Trophoblast cell (in vitro differentiated cells and primary cell): ENCODE data around the gene HOXD10.

Experiments
- DNase-seq, 2 donors: peaks; one replicate each; pipeline ENCODE4 v3.0.0-alpha.2; 2016
- H2AFZ ChIP-seq: 2 replicates; pipeline ENCODE4 v1.6.1; 2013; ENCODE audit warnings: low read length, moderate library complexity, mild to moderate bottlenecking; ENCODE audit not compliant: insufficient read depth, poor library complexity
- H2AK5ac ChIP-seq: 2 replicates; pipeline ENCODE4 v1.6.1; 2013; ENCODE audit warnings: mild to moderate bottlenecking, low read length
- H2BK120ac ChIP-seq: 2 replicates; pipeline ENCODE4 v1.6.1; 2013; ENCODE audit warnings: low read length, mild to moderate bottlenecking, moderate library complexity; ENCODE audit not compliant: insufficient read depth, poor library complexity
- H2BK12ac ChIP-seq: 2 replicates; pipeline ENCODE4 v1.6.1; 2013; ENCODE audit warnings: mild to moderate bottlenecking, low read length, moderate library complexity
- H2BK5ac ChIP-seq: 2 replicates; pipeline ENCODE4 v1.6.1; 2013; ENCODE audit warnings: low read length, low read depth, moderate library complexity, mild to moderate bottlenecking; ENCODE audit not compliant: poor library complexity
- H3K14ac ChIP-seq: 2 replicates; pipeline ENCODE4 v1.6.1; 2013; ENCODE audit warnings: mild to moderate bottlenecking, low read length
- H3K18ac ChIP-seq: 2 replicates; pipeline ENCODE4 v1.6.1; 2013; ENCODE audit warnings: mild to moderate bottlenecking, low read length
- H3K23ac ChIP-seq: 2 replicates; pipeline ENCODE4 v1.6.1; 2013; ENCODE audit warnings: low read length
- H3K27ac ChIP-seq: 2 replicates; pipeline ENCODE4 v1.5.1; 2013; ENCODE audit warnings: low read depth, mild to moderate bottlenecking, inconsistent platforms, low read length, moderate library complexity
- H3K27me3 ChIP-seq: 2 replicates; pipeline ENCODE4 v1.6.1; 2013; ENCODE audit warnings: inconsistent platforms, mild to moderate bottlenecking, low read length, moderate library complexity; ENCODE audit not compliant: insufficient read depth
- H3K36me3 ChIP-seq, 2 experiments: 1 replicate in 1 of 2; 2 replicates in 1 of 2; pipeline ENCODE4 v1.6.1; 2013; ENCODE audit warnings: low read length in 2 of 2, mild to moderate bottlenecking in 2 of 2, moderate library complexity in 1 of 2; ENCODE audit not compliant: insufficient read depth in 2 of 2, control insufficient read depth in 1 of 2
- H3K4ac ChIP-seq: 2 replicates; pipeline ENCODE4 v1.6.1; 2013; ENCODE audit warnings: low read depth, mild to moderate bottlenecking, low read length, moderate library complexity
- H3K4me1 ChIP-seq, 2 experiments: 1 replicate in 1 of 2; 2 replicates in 1 of 2; pipeline ENCODE4 v1.6.1; 2013; ENCODE audit warnings: low read length in 2 of 2, mild to moderate bottlenecking in 2 of 2, moderate library complexity in 1 of 2; ENCODE audit not compliant: insufficient read depth in 2 of 2, control insufficient read depth in 1 of 2
- H3K4me2 ChIP-seq: 2 replicates; pipeline ENCODE4 v1.6.1; 2013; ENCODE audit warnings: inconsistent platforms, mild to moderate bottlenecking, low read length, moderate library complexity
- H3K4me3 ChIP-seq: 2 replicates; pipeline ENCODE4 v1.5.1; 2013; ENCODE audit warnings: mild to moderate bottlenecking, low read depth, low read length, inconsistent platforms
- H3K79me1 ChIP-seq: one replicate; pipeline ENCODE4 v1.6.1; 2013; ENCODE audit warnings: low read length
- H3K79me2 ChIP-seq: 2 replicates; pipeline ENCODE4 v1.6.1; 2013; ENCODE audit warnings: low read length, mild to moderate bottlenecking; ENCODE audit not compliant: control insufficient read depth, insufficient read depth, poor library complexity
- H3K9ac ChIP-seq: 2 replicates; pipeline ENCODE4 v1.6.1; 2013; ENCODE audit warnings: mild to moderate bottlenecking, low read length
- H3K9me3 ChIP-seq: 2 replicates; pipeline ENCODE4 v1.6.1; 2013; ENCODE audit warnings: low read depth, mild to moderate bottlenecking, control low read depth, inconsistent platforms, low read length; ENCODE audit not compliant: insufficient read depth
- H4K12ac ChIP-seq: 2 replicates; pipeline ENCODE4 v1.6.1; 2013; ENCODE audit warnings: low read depth, mild to moderate bottlenecking, low read length, moderate library complexity
- H4K8ac ChIP-seq: 2 replicates; pipeline ENCODE4 v1.6.1; 2013; ENCODE audit warnings: low read depth, mild to moderate bottlenecking, low read length, moderate library complexity
- H4K91ac ChIP-seq: one replicate; pipeline ENCODE4 v1.6.1; 2013; ENCODE audit warnings: low read depth, mild to moderate bottlenecking, low read length, moderate library complexity
- WGBS: extraction: QIAGEN DNeasy Blood & Tissue Kit; methylation state at CpG from one replicate; pipeline ENCODE4 v1.1.7; 2013; ENCODE audit warnings: missing lambda C conversion rate; ENCODE audit not compliant: insufficient read length, insufficient coverage; ENCODE audit errors: extremely low coverage; 5-methylcytosine and 5-hydroxymethylcytosine counted together

HOXD10 gene

GRCh38 chr2:176130957-176131847, 14.6 kb downstream of the HOXD10 start:
- H3K4me2 ChIP-seq: no peak overlapping the region
- no peak overlapping the region for H4K8ac ChIP-seq
- H4K91ac ChIP-seq: no peak overlapping the region
- H3K4me1 ChIP-seq: peaks cover 9 to 17% of the 10 kb centered on the region in 2 experiments
- H2BK5ac ChIP-seq: no peak overlapping the region
- peaks cover 6% of the 10 kb centered on the region for H3K9me3 ChIP-seq
- H3K14ac ChIP-seq: no peak overlapping the region
- no peak overlapping the region for H3K27ac ChIP-seq
- H3K36me3 ChIP-seq: no peaks in the 10 kb centered on the region
- H3K18ac ChIP-seq: no peak overlapping the region
- no peak for DNase-seq
- no CpG with 5 or more reads among the region's 15 CpGs for WGBS
- H3K79me1 ChIP-seq: no peaks in the 10 kb centered on the region
- H2BK120ac ChIP-seq: no peak overlapping the region
- no peak overlapping the region for H3K4ac ChIP-seq
- no peak overlapping the region for H4K12ac ChIP-seq
- no peak overlapping the region for H3K9ac ChIP-seq
- H2BK12ac ChIP-seq: no peak overlapping the region
- H2AFZ ChIP-seq: no peak overlapping the region
- no peak overlapping the region for H2AK5ac ChIP-seq
- peaks cover 76% of the 10 kb centered on the region for H3K27me3 ChIP-seq
- H3K79me2 ChIP-seq: no peaks in the 10 kb centered on the region
- H3K23ac ChIP-seq: no peak overlapping the region
- no peak overlapping the region for H3K4me3 ChIP-seq

GRCh38 chr2:176131848-176132158, 15.2 kb downstream of the HOXD10 start:
- Histone ChIP-seq H2AK5ac (no peak overlapping the region), H3K79me1 (no peaks in the 10 kb centered on the region), H3K18ac (no peak overlapping the region), H4K12ac (no peak overlapping the region), H2AFZ (no peak overlapping the region), H2BK12ac (no peak overlapping the region), H2BK5ac (no peak overlapping the region), H3K36me3 (no peaks in the 10 kb centered on the region), H3K27me3 (peaks cover 81% of the 10 kb centered on the region), H3K4me1 (peaks cover 9 to 21% of the 10 kb centered on the region in 2 experiments), H4K91ac (no peak overlapping the region), H3K14ac (no peak overlapping the region), H3K9ac (no peak overlapping the region), H3K4me3 (no peak overlapping the region), H3K23ac (no peak overlapping the region), H3K4me2 (no peak overlapping the region), H4K8ac (no peak overlapping the region), H3K4ac (no peak overlapping the region), H3K9me3 (peaks cover 8% of the 10 kb centered on the region), H3K79me2 (no peaks in the 10 kb centered on the region), H3K27ac (no peak overlapping the region), H2BK120ac (no peak overlapping the region)
- no CpG with 5 or more reads among the region's 4 CpGs for WGBS
- no peak for DNase-seq

GRCh38 chr2:176132205-176133171, 15.9 kb downstream of the HOXD10 start:
- no peak overlapping the region for H2BK12ac ChIP-seq
- DNase-seq: peak in 1 of 2 donors; percentile 13
- H2AFZ ChIP-seq: no peak overlapping the region
- no peak overlapping the region for H3K4me2 ChIP-seq
- no peak overlapping the region for H3K23ac ChIP-seq
- H2BK120ac ChIP-seq: no peak overlapping the region
- H3K4me3 ChIP-seq: no peak overlapping the region
- no peaks in the 10 kb centered on the region for H3K79me2 ChIP-seq
- H3K79me1 ChIP-seq: no peaks in the 10 kb centered on the region
- no peak overlapping the region for H4K91ac ChIP-seq
- H4K8ac ChIP-seq: no peak overlapping the region
- H2BK5ac ChIP-seq: no peak overlapping the region
- H2AK5ac ChIP-seq: no peak overlapping the region
- no peak overlapping the region for H4K12ac ChIP-seq
- peaks cover 8% of the 10 kb centered on the region for H3K9me3 ChIP-seq
- WGBS: no CpG with 5 or more reads among the region's 33 CpGs
- no peaks in the 10 kb centered on the region for H3K36me3 ChIP-seq
- no peak overlapping the region for H3K14ac ChIP-seq
- no peak overlapping the region for H3K4ac ChIP-seq
- H3K9ac ChIP-seq: no peak overlapping the region
- H3K27ac ChIP-seq: no peak overlapping the region
- peaks cover 9 to 22% of the 10 kb centered on the region in 2 experiments for H3K4me1 ChIP-seq
- H3K27me3 ChIP-seq: peaks cover 87% of the 10 kb centered on the region
- no peak overlapping the region for H3K18ac ChIP-seq

- Histone ChIP-seq H3K79me1 (no peaks in the 10 kb centered on the region), H4K8ac (no peak overlapping the region), H3K9me3 (peaks cover 9% of the 10 kb centered on the region), H4K91ac (no peak overlapping the region), H3K4ac (no peak overlapping the region), H3K4me2 (no peak overlapping the region), H3K27ac (no peak overlapping the region), H3K4me1 (peaks cover 9 to 22% of the 10 kb centered on the region in 2 experiments), H4K12ac (no peak overlapping the region), H2AK5ac (no peak overlapping the region), H3K79me2 (no peaks in the 10 kb centered on the region), H2BK12ac (no peak overlapping the region), H2BK120ac (no peak overlapping the region), H3K14ac (no peak overlapping the region), H2BK5ac (no peak overlapping the region), H3K4me3 (peak overlapping the region; percentile 13), H3K27me3 (peaks cover 86% of the 10 kb centered on the region), H3K9ac (no peak overlapping the region), H3K36me3 (no peaks in the 10 kb centered on the region), H2AFZ (no peak overlapping the region), H3K18ac (no peak overlapping the region), H3K23ac (no peak overlapping the region)
- no peak for DNase-seq
These were observed 16.8 kb downstream of the HOXD10 start for GRCh38 chr2:176133389-176133788.
